ENCODE results near the gene GSX2. TPM values are rescaled to one million over a fixed set of nuclear protein-coding genes. Genes with fewer than 3 reads are reported as not detected.

Gene GSX2
- total and polyA plus RNA-seq, 2 of the 8 experiments (the other 6 are each of a cell fraction or from before 2014, with no cell fraction given) = not detected

- no peak for TF ChIP-seq CHD7 (IDR thresholded peaks at IDR 0.05; ENCODE audit: insufficient replicate concordance, low read length)
- no peak for TF ChIP-seq TEAD4 (IDR thresholded peaks at IDR 0.05; ENCODE audit: low read depth, low read length)
- no peak for TF ChIP-seq BCL11A (IDR thresholded peaks at IDR 0.05; ENCODE audit: low read depth in 2 of 2, low read length in 2 of 2)
- no peak for TF ChIP-seq KDM5A (IDR thresholded peaks at IDR 0.05; ENCODE audit: low read length)
- no peak for TF ChIP-seq SIRT6 (IDR thresholded peaks at IDR 0.05; ENCODE audit: low read length)
- no peak for TF ChIP-seq E2F6 (IDR thresholded peaks at IDR 0.05)
- TF ChIP-seq SIN3A (conservative IDR thresholded peaks at IDR 0.05 in 1 of 2, IDR thresholded peaks at IDR 0.05 in 1 of 2; ENCODE audit: low read depth in 1 of 2, low read length in 2 of 2) = no peak
- TF ChIP-seq GABPA (IDR thresholded peaks at IDR 0.05; ENCODE audit: borderline replicate concordance, insufficient read depth, low read length) = no peak
- TF ChIP-seq CREB1 (IDR thresholded peaks at IDR 0.05) = no peak
- no peak for TF ChIP-seq TBP (IDR thresholded peaks at IDR 0.05; ENCODE audit: low read depth, low read length)
- no peak for TF ChIP-seq SAP30 (IDR thresholded peaks at IDR 0.05; ENCODE audit: insufficient read depth, insufficient replicate concordance, low read length)
- no peak for TF ChIP-seq CBX5 (IDR thresholded peaks at IDR 0.05; ENCODE audit: low read depth, low read length)
Measured at GRCh38 chr4:54055494-54055893, 44.5 kb upstream of the GSX2 start (continued).

Data from H1 (cell line).